SH-SY5Y (cell line): ENCODE measurements around the gene CFAP20DC.

Source experiments
- GATA2 ChIP-seq: IDR thresholded peaks from 2 replicates; pipeline ENCODE4 v1.6.1; 2011; ENCODE audit warnings: mild to moderate bottlenecking, low read depth, low read length
- GATA3 ChIP-seq: IDR thresholded peaks from 2 replicates; pipeline ENCODE4 v1.6.1; 2011; ENCODE audit warnings: low read depth, mild to moderate bottlenecking, low read length, moderate library complexity

DNA sequence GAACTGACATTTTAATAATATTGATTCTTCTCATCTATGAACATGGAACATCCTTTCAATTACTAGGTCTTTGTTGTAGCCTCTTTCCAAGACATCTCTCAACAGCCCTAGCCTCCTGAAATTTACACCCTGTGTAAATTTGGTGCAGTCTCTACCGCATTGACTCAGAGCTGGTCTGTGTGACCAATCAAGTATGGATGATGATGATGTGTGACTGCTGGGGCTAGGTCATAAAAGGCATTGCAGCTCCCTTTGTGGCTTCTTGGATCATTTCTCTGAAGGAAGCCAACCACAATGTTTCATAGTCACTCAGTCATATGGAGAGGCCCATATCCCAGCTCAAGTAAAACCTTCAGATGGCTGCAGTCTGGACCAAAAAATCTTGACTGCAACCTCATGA is 321.1 kb downstream of the CFAP20DC start:
- TF ChIP-seq GATA3 (no peak), GATA2 (no peak)
